GM19455 (cell line): ENCODE results near the gene TSKU.
"Not testable (repeated sequence)": the region's sequence is repeated elsewhere in the genome, so short reads cannot be mapped to it uniquely, and the experiment has no call there.

ENCODE experiments used
- ATAC-seq: cut with Tn5 transposase; IDR thresholded peaks from one replicate; pipeline ENCODE4 v1.9.1; 2021; ENCODE audit not compliant: unreplicated experiment

TSKU gene

GRCh38 chr11:76800466-76801200 is 17.5 kb downstream of the TSKU start:
- no peak for ATAC-seq

DNA sequence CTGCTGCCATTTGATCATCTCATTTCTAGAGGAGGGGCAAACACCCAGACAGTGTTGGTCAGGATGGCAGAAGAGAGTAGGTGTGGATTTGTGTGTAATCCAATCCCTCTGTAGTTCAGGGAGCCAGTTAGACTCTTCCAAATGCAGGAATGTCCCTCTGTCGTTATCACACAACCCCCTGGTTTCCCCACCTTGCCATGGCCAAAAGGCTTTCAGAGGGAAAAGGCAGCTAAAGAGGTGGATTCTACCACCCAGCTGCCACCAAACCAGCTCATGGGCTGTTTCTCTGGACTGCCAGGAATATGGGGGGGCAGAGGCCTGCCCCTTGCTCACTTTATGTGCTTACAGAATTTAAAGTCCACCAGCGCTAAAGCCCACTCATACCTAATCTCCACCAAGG is 18.1 kb downstream of the TSKU start:
- ATAC-seq = no peak

DNA sequence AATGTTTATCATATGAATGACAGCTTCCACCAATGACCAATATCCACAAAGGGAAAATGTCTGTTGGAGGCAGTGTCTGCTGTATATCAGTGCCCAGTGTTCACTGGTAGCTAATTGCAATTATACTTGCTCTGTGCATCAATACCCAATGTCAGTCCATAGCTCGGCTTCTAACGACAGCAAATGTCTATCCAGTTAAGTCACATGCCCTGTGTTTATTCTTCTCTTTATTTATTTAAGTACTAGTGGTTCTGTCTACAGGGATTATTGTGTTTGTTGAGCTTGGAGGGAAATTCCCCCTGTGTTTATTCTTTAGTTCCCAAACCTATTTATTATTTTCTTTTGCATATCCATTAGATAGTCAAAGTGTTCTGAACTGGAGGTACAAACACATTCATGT is 18.6 kb downstream of the TSKU start:
- no peak for ATAC-seq

DNA sequence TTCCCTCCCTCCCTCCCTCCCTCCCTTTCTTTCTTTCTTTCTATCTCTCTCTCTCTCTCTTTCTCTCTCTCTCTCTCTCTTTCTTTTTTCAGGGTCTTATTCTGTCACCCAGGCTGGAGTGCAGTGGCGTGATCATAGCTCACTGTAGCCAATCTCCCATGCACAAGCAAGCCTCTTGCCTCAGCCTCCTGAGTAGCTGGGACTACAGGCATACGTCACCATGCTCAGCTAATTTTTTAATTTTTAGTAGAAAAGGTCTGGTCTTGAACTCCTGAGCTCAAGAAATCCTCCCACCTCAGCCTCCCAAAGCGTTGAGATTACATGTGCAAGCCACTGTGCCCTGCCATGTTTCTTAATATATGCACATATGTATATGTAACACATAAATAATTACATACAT is 19.0 kb downstream of the TSKU start:
- ATAC-seq = no peak

- ATAC-seq = no peak
Measured at GRCh38 chr11:76802621-76803020, 19.5 kb downstream of the TSKU start.

DNA sequence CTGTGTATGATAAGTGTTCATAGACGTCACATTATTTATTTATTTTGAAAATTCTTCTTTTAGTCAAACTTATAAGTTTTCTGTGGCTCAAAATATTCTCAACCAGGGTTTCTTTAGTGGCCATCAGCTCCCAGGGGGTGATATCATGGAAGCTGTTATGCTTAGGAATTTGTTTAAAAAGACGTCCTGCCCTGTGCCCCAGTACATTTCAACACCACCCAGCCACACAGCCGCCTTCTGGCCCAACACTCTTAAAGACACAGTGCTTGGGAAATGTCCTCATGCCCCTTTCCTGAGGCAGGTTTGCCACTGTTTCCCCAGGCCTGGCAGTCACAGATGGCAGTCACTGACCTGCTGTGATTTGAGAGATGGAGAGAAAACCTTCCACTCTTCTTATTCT is 19.9 kb downstream of the TSKU start:
- ATAC-seq = no peak

DNA sequence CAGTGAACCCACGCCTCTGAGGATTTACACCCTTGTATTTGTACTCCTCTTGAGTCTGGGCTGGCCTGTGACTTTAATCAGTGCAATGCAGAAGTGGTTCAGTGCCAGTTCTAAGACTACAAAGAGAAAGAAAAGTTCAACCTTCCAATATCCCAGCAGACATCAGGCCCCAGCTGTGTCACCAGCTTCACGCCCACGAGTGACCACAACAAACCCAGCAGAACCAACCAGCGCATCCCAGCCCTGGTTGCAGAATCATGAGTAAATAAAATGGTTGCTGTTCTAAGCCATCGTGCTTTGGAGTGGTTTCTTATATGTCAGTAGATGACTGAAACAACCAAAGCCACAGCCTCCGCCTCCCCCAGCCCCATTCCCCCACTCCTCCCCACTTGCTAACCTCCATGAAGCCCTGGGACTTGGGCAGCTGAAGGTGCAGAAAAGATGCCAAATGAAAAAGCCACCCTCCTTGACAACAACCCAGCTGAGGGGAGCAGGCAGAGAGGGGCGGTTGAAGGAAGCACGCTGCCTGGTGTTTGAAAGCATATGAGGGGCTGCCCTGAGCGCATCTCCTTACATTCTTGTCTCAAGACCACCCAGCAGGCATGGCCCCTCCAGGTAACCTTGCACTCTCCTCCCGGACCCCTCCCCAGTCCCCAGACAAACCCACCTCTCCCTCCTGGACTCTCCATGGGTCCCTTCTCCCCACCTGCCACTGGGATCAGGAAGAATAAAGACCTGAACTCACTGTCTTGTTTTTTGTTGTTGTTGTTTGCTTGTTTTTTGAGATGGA is 20.9 kb downstream of the TSKU start:
- no peak for ATAC-seq

GRCh38 chr11:76805206-76805913 is 22.2 kb downstream of the TSKU start:
- no peak for ATAC-seq

DNA sequence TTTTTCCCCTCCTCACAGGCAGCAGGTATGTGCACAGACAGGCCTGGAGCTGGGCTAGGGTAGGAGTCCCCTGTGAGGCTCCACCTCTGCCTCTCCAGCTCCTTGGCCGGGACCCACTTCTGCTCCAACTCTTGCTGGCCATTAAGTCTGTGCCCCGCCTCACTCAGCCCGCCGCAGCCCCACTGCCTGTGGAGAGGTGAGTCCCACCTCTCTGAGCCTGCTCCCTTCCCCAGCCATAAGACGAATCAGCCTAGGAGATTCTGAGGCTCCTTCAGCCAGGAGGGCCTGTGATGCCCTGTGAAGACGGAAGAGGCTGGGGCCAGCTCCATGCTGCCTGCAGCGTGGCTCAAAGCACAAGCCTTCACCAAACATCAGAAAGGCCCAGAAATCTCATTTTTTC is 23.0 kb downstream of the TSKU start:
- ATAC-seq = no peak

DNA sequence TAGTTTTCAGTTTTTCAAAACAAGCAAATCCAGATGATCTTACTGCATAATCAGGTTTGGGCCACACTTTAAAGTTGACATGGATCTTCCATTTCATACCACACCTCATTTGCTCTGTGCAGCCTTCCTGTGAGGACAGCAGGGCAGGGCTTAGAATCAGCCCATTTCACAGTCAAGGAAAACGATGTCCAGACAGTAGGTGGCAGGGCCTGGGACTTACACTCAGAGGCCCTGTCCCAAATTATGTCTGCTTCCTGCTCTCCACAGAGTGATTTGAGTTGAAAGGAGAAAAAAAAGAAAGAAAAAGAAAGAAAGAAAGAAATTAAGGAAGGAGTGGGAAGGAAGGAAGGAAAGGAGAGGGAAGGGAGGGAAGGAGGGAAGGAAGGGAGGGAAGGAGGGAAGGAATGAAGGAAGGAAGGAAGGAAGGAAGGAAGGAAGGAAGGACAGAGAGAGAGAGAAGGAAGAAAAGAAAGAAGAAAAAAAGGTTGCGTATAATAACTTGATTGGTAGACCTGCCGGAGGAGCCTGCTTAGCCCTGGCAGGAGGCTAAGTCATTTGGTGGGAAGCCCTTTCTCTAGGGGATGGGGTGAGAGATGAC is 23.6 kb downstream of the TSKU start:
- ATAC-seq = no peak

- no peak for ATAC-seq
Measured at GRCh38 chr11:76807206-76807875, 24.2 kb downstream of the TSKU start.

DNA sequence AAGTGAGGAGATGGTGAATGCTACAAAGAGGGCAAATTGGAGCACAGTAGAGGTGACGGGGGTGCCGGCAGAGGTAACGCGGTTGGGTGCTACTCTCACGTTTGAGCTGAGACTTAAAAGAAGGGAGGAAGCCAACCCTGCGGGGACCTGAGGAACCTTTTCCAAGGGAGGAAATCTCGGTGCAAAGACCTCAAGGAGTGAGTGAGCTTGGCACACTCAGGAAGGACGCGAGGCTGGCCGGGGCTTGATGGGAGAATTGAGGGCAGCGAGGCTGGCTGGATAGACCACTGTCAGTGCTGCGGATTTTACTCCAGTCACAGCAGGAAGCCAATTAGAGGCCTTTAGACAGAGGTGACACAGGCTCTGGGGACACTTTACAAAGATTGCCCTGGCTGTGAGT is 25.0 kb downstream of the TSKU start:
- ATAC-seq = no peak

DNA sequence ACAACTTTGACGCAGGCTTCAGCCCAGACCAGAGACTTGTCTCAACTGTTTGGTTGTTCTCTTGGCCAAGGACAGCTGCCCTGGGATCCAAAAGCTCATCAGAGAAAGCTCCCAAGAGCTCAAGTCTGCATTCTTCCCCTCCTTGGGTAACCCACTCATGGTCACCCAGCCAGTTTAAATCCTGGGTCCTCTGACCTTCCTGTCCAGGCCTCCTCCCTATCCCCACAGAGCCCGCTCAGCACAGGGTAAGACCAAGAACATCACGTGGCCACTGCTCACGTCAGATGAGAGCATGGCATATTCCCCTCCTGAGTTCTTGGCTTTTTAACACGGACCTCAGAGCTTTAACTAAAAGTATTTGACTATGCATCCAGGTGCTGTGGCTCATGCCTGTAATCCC is 25.8 kb downstream of the TSKU start:
- ATAC-seq = no peak

GRCh38 chr11:76810151-76810853 is 27.1 kb downstream of the TSKU start:
- ATAC-seq = no peak

DNA sequence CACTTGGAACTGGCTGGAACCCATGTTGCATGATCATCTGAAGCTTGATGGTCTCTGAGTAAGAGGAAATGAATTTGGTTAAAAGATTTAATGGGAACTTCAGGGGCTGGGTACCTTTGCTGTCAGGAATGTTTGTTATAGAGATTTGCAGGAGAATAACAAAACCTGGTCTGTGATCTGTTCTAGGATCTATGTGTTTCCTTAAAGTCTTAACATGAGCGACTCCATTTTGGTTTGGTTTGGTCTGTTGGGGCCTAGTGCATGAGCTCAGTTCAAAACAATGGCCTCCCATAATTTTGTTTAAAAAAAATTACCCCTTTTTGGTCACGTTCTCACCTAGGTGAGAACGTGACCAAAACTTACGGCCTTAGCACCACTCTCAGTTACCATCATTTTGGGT is 28.1 kb downstream of the TSKU start:
- ATAC-seq = no peak

GRCh38 chr11:76814414-76814813 is 31.3 kb downstream of the TSKU start:
- ATAC-seq = no peak

GRCh38 chr11:76815678-76816077 is 32.5 kb downstream of the TSKU start:
- ATAC-seq = not testable (repeated sequence)

GRCh38 chr11:76820184-76820566 is 37.0 kb downstream of the TSKU start:
- no peak for ATAC-seq

GRCh38 chr11:76821396-76821795 is 38.2 kb downstream of the TSKU start:
- not testable (repeated sequence) for ATAC-seq

DNA sequence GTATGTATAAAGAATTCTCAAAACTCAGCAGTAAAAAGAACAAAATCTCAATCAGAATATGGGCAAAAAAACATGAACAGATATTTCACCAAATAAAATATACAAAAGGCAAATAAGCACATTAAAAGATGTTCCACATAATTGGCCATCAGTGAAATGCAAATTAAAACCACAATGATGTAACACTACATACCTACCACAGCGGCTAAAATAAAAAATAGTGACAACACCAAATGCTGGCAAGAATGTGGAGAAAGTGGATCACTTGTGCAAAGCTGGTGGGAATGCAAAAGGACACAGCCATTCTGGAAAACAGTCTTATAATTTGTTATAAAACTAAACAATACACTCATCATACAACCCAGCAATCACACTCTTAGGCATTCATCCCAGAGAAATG is 39.2 kb downstream of the TSKU start:
- no peak for ATAC-seq
